HPDE6-E6E7 (cell line): Measurements from ENCODE around the gene OR9Q2.
"Not testable (repeated sequence)": the region's sequence is repeated elsewhere in the genome, so short reads cannot be mapped to it uniquely, and the experiment has no call there.

ENCODE experiments used
- DNase-seq: peaks from one replicate; pipeline ENCODE4 v3.0.0; 2011; ENCODE audit warnings: missing footprints; ENCODE audit errors: extremely low spot score

Gene OR9Q2

GRCh38 chr11:58188770-58189169, at the start of gene OR9Q2:
OR9Q2 (plus strand) TSS chr11:58189070; CDS start chr11:58190491, 1,421 bp downstream.
- DNase-seq: no peak

GRCh38 chr11:58142761-58143160, 46.1 kb upstream of the OR9Q2 start:
- no peak for DNase-seq

GRCh38 chr11:58152781-58153180, 36.1 kb upstream of the OR9Q2 start:
- DNase-seq: no peak

- DNase-seq: no peak
Measured at GRCh38 chr11:58164389-58164788, 24.5 kb upstream of the OR9Q2 start.

GRCh38 chr11:58164990-58165389, 23.9 kb upstream of the OR9Q2 start:
- no peak for DNase-seq

- no peak for DNase-seq
Measured at GRCh38 chr11:58165504-58166106, 23.3 kb upstream of the OR9Q2 start.

GRCh38 chr11:58177409-58178054, 11.3 kb upstream of the OR9Q2 start:
- DNase-seq: no peak

GRCh38 chr11:58178444-58178843, 10.4 kb upstream of the OR9Q2 start:
- DNase-seq: no peak

- DNase-seq: no peak
Measured at GRCh38 chr11:58179648-58180047, 9.2 kb upstream of the OR9Q2 start.

GRCh38 chr11:58186938-58187337, 1.9 kb upstream of the OR9Q2 start:
- DNase-seq: no peak

- no peak for DNase-seq
Measured at GRCh38 chr11:58192229-58192628, 3.4 kb downstream of the OR9Q2 start.

- no peak for DNase-seq
Measured at GRCh38 chr11:58193391-58193790, 4.5 kb downstream of the OR9Q2 start.

- DNase-seq: no peak
Measured at GRCh38 chr11:58195939-58196338, 7.1 kb downstream of the OR9Q2 start.

GRCh38 chr11:58199271-58199670, 10.4 kb downstream of the OR9Q2 start:
- no peak for DNase-seq

- no peak for DNase-seq
Measured at GRCh38 chr11:58204042-58204441, 15.2 kb downstream of the OR9Q2 start, which contains the start of gene OR1S2. OR1S2 (minus strand) TSS chr11:58204142; CDS start chr11:58204142, 0 bp downstream.

- not testable (repeated sequence) for DNase-seq
Measured at GRCh38 chr11:58212420-58212819, 23.6 kb downstream of the OR9Q2 start, which contains the start of gene OR1S1. OR1S1 (plus strand) TSS chr11:58212720.

GRCh38 chr11:58216476-58216875, 27.6 kb downstream of the OR9Q2 start:
- no peak for DNase-seq

- peak; percentile 22 for DNase-seq
Measured at GRCh38 chr11:58222721-58223120, 33.9 kb downstream of the OR9Q2 start.

GRCh38 chr11:58227956-58228615, 39.2 kb downstream of the OR9Q2 start:
- no peak for DNase-seq
